Chondrocyte (in vitro differentiated cells): ENCODE measurements around the gene DLGAP4. TPM values are rescaled to one million over a fixed set of nuclear protein-coding genes. Genes with fewer than 3 reads are reported as not detected.

ENCODE experiments used
- DNase-seq: peaks from one replicate; pipeline ENCODE4 v3.0.0; 2021; ENCODE audit warnings: mixed read lengths, low spot score
- H3K27ac Mint-ChIP-seq: one replicate; pipeline ENCODE4 v1.8.0; 2021; ENCODE audit warnings: mild to moderate bottlenecking, moderate library complexity, mixed read lengths; ENCODE audit not compliant: unreplicated experiment
- H3K27me3 Mint-ChIP-seq: 2 replicates; pipeline ENCODE4 v1.8.0; 2021; ENCODE audit warnings: low read depth, mixed read lengths
- H3K36me3 Mint-ChIP-seq: 2 replicates; pipeline ENCODE4 v1.8.0; 2021; ENCODE audit warnings: low read depth, mixed read lengths
- H3K4me1 Mint-ChIP-seq: 2 replicates; pipeline ENCODE4 v1.8.0; 2021; ENCODE audit warnings: low read depth, mild to moderate bottlenecking, mixed read lengths
- H3K4me3 Mint-ChIP-seq: one replicate; pipeline ENCODE4 v1.8.0; 2021; ENCODE audit warnings: mild to moderate bottlenecking, moderate library complexity, mixed read lengths; ENCODE audit not compliant: unreplicated experiment
- H3K9me3 Mint-ChIP-seq: 2 replicates; pipeline ENCODE4 v1.8.0; 2021; ENCODE audit warnings: low read depth, mixed read lengths
- CTCF ChIP-seq: fragments of 200-600 bp; sonication (generic); IDR thresholded peaks from 2 replicates; pipeline ENCODE4 v1.5.0; 2021; ENCODE audit warnings: antibody characterized with exemption, mild to moderate bottlenecking, moderate library complexity
- total RNA-seq: library from RNA; stranded (reverse); gene quantifications from 3 replicates; pipeline ENCODE4 v1.2.1, GENCODE V29; 2021

Gene DLGAP4
- total RNA-seq, 1 donor from 2014 or later: 161 TPM

DNA sequence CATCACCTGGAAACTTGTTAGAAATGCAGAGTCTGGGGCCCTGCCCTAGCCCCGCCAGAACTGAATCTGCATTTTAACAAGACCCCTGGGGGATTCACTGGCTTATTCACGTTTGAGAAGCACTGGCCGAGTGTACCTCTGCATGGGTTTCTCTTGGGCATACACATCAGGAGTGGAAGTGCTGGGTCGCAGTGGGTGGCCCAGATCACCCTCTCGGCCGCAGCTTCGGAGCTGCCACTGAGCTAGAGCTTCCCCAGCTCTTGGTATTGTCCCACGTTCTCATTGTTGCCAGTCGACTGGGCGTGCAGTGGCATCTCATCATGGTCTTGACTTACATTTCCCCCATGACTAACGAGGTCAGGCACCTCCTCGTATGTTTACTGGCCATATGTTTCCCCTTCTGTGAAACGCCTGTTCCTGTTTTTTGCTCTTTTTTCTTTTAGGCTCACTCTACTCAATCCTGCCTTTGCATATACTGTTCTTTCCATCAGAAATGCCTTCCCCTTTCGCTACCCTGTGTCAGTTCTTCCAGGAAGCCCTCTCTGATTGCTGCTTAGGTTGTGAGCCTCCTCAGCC, 3.0 kb upstream of the DLGAP4 start:
- Mint-ChIP-seq H3K36me3 (no peaks in the 10 kb centered on the region), H3K27ac (no peak overlapping the region), H3K4me1 (peaks cover 5% of the 10 kb centered on the region), H3K4me3 (no peak overlapping the region), H3K9me3 (no peaks in the 10 kb centered on the region), H3K27me3 (peaks cover 72% of the 10 kb centered on the region)
- no peak for DNase-seq
- TF ChIP-seq CTCF: no peak

DNA sequence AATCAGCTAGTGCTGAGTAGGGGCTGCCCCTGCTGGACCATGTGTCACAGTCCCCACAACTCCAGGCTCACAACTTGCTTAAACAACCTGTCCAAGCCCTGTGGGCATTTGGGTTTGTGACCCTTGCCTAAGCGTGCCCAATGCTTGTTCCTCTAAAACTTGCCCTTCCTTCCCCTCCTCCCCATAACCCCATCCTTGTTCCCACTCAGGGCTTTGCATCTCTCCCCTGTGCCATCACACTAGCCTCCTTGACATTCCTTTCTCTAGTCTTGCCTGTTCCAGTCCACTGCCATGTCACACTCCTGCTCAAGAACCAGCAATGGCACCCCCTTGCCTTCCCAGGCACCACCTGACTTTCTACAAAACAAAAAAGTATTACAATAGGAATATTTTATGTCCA, 2.3 kb upstream of the DLGAP4 start:
- Mint-ChIP-seq H3K27ac (no peak overlapping the region), H3K36me3 (no peaks in the 10 kb centered on the region), H3K4me1 (peaks cover 5% of the 10 kb centered on the region), H3K27me3 (peaks cover 73% of the 10 kb centered on the region), H3K4me3 (no peak overlapping the region), H3K9me3 (no peaks in the 10 kb centered on the region)
- TF ChIP-seq CTCF: no peak
- DNase-seq: no peak

GRCh38 chr20:36304786-36305495, 1.2 kb upstream of the DLGAP4 start:
- H3K36me3 Mint-ChIP-seq: no peaks in the 10 kb centered on the region
- H3K4me1 Mint-ChIP-seq: peaks cover 5% of the 10 kb centered on the region
- DNase-seq: no peak
- H3K4me3 Mint-ChIP-seq: no peak overlapping the region
- H3K9me3 Mint-ChIP-seq: no peaks in the 10 kb centered on the region
- peaks cover 74% of the 10 kb centered on the region for H3K27me3 Mint-ChIP-seq
- TF ChIP-seq CTCF: no peak
- no peak overlapping the region for H3K27ac Mint-ChIP-seq

- Mint-ChIP-seq H3K27ac (no peak overlapping the region), H3K4me1 (peaks cover 5% of the 10 kb centered on the region), H3K4me3 (peak overlapping the region; percentile 43), H3K9me3 (no peaks in the 10 kb centered on the region), H3K36me3 (no peaks in the 10 kb centered on the region), H3K27me3 (peaks cover 77% of the 10 kb centered on the region)
- no peak for TF ChIP-seq CTCF
- peak; percentile 85 for DNase-seq
These were observed 643 bp downstream of the DLGAP4 start for GRCh38 chr20:36306553-36307411.
